Right atrium auricular region (tissue), 2 donors: ENCODE measurements around the gene KCTD11. TPM values are rescaled to one million over a fixed set of nuclear protein-coding genes. Genes with fewer than 3 reads are reported as not detected.

Source experiments
- DNase-seq: peaks from one replicate; pipeline ENCODE4 v3.0.0-alpha.2; 2019; ENCODE audit warnings: low spot score
- H3K27ac ChIP-seq, 2 donors: fragments of 200-600 bp; sonication (generic); 1 replicate in 1 of 2; 2 replicates in 1 of 2; pipeline ENCODE4 v1.5.1; 2016 to 2019
- H3K27me3 ChIP-seq, 2 donors: fragments of 200-600 bp; sonication (generic); one replicate each; pipeline versions ENCODE4 v1.5.1 to v1.6.0; 2017 to 2019
- H3K36me3 ChIP-seq: fragments of 200-600 bp; sonication (generic); one replicate; pipeline ENCODE4 v1.5.1; 2016
- H3K4me1 ChIP-seq, 2 donors: fragments of 200-600 bp; sonication (generic); one replicate each; pipeline versions ENCODE4 v1.5.1 to v1.6.0; 2017 to 2019
- H3K4me3 ChIP-seq, 2 donors: fragments of 200-600 bp; sonication (generic); 1 replicate in 1 of 2; 2 replicates in 1 of 2; pipeline ENCODE4 v1.5.1; 2017 to 2019; ENCODE audit warnings: mild to moderate bottlenecking in 1 of 2, moderate library complexity in 1 of 2
- H3K9me3 ChIP-seq, 2 donors: fragments of 200-600 bp; sonication (generic); one replicate each; pipeline ENCODE4 v1.5.1; 2019
- total RNA-seq, 2 donors: library from RNA; depleted of rRNA; stranded (reverse); fragments of >200 nt; gene quantifications; one replicate each; pipeline ENCODE4 v1.1.0, GENCODE V29; 2016
- TF ChIP-seq, protein P1 (sequence below), 2 donors: fragments of 200-600 bp; sonication (generic); IDR thresholded peaks; one replicate each; pipeline ENCODE4 v1.5.1; 2019; ENCODE audit warnings: antibody characterized with exemption in 2 of 2

Gene KCTD11
- total RNA-seq, 2 donors from 2014 or later, result 4.2 to 6.9 TPM

DNA sequence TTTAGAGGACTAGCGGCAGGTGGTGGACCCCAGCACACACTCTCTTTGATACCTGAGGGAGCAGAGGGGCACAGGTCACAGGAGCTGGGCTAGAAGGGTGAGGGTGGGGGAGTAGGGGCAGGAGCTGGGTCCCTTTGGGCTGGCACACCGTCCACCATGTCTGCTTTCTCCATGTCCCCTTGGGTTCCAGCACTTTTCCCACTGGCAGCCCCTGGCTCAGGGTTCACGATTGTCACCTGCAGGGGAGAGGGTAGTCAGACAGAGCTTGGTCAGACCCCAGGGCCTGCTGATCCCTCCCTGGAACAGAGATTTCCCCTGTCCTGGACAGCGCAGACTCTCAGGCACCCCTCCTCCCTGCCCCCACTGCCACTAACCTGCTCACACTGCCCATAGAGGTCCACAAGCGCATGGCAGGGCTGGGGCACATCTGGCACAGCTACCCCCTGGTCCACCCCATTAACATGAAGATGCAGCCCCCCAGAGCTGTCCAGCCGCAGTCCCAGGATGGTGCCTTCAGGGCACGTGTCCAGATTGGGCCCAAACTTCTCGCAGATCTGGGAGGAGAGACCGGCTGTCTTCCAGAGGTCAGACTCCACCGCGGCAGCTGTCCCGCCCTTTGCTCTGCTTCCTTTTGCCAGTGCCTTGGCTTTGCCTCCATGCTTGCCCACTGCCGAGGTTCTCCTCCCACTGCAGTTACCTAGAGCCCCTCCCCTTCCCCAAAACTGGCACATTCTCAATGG lies 33.7 kb upstream of the KCTD11 start:
- no peak for DNase-seq
- H3K9me3 ChIP-seq, result no peaks in the 10 kb centered on the region

DNA sequence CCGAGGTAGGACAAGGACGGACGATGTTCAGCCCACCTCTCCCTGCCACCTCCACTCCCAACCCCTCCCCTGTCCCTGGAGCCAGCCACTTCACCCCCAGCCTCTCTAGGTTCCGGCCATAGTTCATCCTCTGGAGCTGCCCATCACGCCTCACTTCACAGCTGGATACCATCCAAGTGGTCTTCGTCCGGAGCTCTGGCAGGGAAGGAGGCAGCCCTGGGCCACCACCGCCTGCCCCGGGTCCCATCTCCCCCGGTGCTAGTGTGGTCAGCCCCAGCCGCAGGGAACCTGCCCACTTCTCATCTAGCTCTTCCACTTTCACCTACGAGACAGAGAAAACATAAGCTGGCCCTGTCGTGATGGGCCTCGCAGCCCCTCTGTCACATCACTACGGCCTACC lies 30.5 kb upstream of the KCTD11 start:
- H3K27me3 ChIP-seq, result no peaks in the 10 kb centered on the region
- TF ChIP-seq, protein P1, sequence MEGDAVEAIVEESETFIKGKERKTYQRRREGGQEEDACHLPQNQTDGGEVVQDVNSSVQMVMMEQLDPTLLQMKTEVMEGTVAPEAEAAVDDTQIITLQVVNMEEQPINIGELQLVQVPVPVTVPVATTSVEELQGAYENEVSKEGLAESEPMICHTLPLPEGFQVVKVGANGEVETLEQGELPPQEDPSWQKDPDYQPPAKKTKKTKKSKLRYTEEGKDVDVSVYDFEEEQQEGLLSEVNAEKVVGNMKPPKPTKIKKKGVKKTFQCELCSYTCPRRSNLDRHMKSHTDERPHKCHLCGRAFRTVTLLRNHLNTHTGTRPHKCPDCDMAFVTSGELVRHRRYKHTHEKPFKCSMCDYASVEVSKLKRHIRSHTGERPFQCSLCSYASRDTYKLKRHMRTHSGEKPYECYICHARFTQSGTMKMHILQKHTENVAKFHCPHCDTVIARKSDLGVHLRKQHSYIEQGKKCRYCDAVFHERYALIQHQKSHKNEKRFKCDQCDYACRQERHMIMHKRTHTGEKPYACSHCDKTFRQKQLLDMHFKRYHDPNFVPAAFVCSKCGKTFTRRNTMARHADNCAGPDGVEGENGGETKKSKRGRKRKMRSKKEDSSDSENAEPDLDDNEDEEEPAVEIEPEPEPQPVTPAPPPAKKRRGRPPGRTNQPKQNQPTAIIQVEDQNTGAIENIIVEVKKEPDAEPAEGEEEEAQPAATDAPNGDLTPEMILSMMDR (IDR thresholded peaks at IDR 0.05), result no peak
- H3K9me3 ChIP-seq, result no peaks in the 10 kb centered on the region
- H3K4me3 ChIP-seq, result no peak overlapping the region
- H3K27ac ChIP-seq, result no peak overlapping the region
- peaks cover 91% of the 10 kb centered on the region for H3K36me3 ChIP-seq
- DNase-seq, result no peak
- H3K4me1 ChIP-seq, result no peaks in the 10 kb centered on the region

More for the DNA sequence above, 33.7 kb upstream of the KCTD11 start:
- TF ChIP-seq, protein P1 (IDR thresholded peaks at IDR 0.05), result no peak
- peaks cover 69% of the 10 kb centered on the region for H3K36me3 ChIP-seq
- no peak overlapping the region for H3K27ac ChIP-seq
- H3K27me3 ChIP-seq, result no peaks in the 10 kb centered on the region
- peaks cover 0 to 23% of the 10 kb centered on the region in 2 donors for H3K4me1 ChIP-seq
- H3K4me3 ChIP-seq, result no peak overlapping the region

DNA sequence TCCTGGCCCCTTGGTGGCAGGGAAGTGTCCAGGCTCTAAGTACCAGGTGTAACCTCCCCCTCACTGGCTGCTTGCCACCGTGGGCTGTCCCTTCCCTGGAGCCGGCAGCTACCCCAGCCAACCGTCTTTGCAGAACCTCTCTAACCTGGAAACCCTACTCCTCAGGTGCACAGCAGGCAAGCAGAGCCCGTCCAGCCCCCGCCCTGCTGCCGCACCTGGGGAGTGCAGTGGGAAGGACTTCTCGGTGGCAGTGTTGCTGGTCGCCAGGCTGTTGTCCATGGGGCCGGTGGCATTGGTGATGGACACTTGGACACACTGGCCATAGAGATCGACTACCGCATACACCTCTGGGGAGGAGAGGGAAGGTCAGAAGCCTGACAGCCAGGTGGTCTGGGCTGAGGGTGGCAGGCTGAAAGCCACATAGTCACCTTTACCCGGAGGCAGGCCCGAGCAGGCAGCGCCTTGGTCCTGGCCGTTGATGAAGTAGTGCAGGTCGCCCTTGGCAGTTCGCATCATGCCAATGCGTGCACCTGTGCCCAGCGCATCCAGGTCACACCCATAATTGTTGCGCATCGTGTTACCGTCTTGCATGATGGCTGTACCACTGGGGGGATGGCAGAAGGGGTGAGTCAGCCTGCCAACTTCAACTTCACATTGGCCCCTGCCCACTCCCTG lies 29.3 kb upstream of the KCTD11 start:
- Histone ChIP-seq H3K4me1 (peaks cover 0 to 3% of the 10 kb centered on the region in 2 donors), H3K27me3 (no peaks in the 10 kb centered on the region), H3K36me3 (peaks cover 82% of the 10 kb centered on the region), H3K9me3 (no peaks in the 10 kb centered on the region), H3K4me3 (no peak overlapping the region), H3K27ac (no peak overlapping the region)
- no peak for DNase-seq
- TF ChIP-seq, protein P1 (IDR thresholded peaks at IDR 0.05), result no peak

DNA sequence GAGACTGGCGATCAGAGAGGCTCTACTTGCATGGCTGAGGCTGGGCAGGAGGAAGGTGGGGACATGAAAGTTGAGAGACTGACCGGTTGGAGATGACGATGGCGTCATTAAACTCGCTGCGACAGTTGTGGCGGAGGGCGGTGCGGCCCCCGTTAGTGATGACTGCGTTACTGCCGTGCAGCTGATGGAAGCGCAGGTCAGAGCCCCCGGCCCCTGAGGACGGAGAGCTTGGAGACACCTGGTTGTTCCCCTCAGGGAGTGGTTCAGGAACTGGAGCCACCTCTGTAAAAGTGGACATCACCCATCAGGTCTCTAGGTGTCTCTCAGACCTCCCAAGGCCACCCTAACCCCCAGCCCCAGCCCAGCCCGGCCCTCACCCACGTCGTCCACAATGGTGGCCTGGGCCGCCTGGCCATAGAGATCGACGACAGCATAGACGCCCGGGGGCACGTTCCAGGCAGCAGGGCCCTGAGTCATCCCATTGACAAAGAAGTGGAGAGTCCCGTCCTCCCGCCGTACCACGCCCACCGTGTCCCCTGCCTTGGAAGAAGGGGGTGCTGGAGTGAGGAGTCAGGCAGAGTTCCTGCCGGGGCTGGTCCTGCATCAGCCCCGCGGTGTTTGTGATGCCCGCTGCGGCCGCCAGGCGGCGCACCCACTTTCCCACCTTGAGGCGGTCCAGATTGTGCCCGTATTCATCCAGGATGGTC lies 28.1 kb upstream of the KCTD11 start:
- TF ChIP-seq, protein P1 (IDR thresholded peaks at IDR 0.05), result peak; percentile 70 to 86
- Histone ChIP-seq H3K36me3 (peaks cover 70% of the 10 kb centered on the region), H3K27ac (no peak overlapping the region), H3K27me3 (no peaks in the 10 kb centered on the region), H3K4me3 (no peak overlapping the region), H3K4me1 (peaks cover 0 to 15% of the 10 kb centered on the region in 2 donors), H3K9me3 (no peaks in the 10 kb centered on the region)
- DNase-seq, result no peak

DNA sequence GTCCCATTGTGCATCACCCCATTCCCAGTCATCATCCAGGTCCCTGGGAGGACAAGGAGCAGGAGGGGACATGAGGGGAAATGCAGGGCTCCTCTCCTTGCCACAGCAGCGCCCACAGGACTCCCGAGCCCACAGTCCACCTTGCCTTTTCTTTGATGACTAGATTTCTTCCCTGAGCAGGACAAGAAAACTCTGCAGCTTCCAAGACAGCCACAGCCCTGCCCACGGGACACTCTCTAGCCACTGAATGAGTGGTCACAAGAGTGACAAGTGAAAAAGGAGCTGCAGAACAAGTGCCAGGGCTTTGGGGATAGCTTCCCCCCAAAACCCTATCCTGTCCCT lies 27.6 kb upstream of the KCTD11 start:
- Histone ChIP-seq H3K27me3 (no peaks in the 10 kb centered on the region), H3K36me3 (peaks cover 65% of the 10 kb centered on the region), H3K4me1 (peaks cover 0 to 16% of the 10 kb centered on the region in 2 donors), H3K9me3 (no peaks in the 10 kb centered on the region), H3K27ac (no peak overlapping the region), H3K4me3 (no peak overlapping the region)
- TF ChIP-seq, protein P1 (IDR thresholded peaks at IDR 0.05), result peak in 1 of 2 donors; percentile 11
- DNase-seq, result no peak
